GM23338 (cell line): Measurements from ENCODE around the gene SMIM41. TPM values are rescaled to one million over a fixed set of nuclear protein-coding genes. Genes with fewer than 3 reads are reported as not detected.

Source experiments
- ATAC-seq: fragments of 200-7000 bp; cut with Tn5 transposase; 3 replicates; pipeline ENCODE4 v1.9.1; 2020
- DNase-seq: peaks from one replicate; pipeline ENCODE4 v3.0.0-alpha.2; 2015; ENCODE audit warnings: low spot score
- H2AFZ ChIP-seq: fragments of 200-600 bp; sonication (generic); 2 replicates; pipeline ENCODE4 v1.8.0; 2016; ENCODE audit warnings: antibody characterized with exemption, mild to moderate bottlenecking, moderate library complexity
- H3F3A ChIP-seq: fragments of 200-600 bp; sonication (generic); replicated peaks from 2 replicates; pipeline ENCODE4 v1.8.0; 2017; ENCODE audit warnings: antibody characterized with exemption, mixed run types, low read depth
- H3K27ac ChIP-seq: fragments of 200-600 bp; sonication (generic); 2 replicates; pipeline ENCODE4 v1.6.1; 2016; ENCODE audit warnings: low read depth
- H3K27me3 ChIP-seq: fragments of 200-600 bp; sonication (generic); 2 replicates; pipeline ENCODE4 v1.8.0; 2016; ENCODE audit warnings: mild to moderate bottlenecking, mixed run types, moderate library complexity; ENCODE audit not compliant: insufficient read depth
- H3K36me3 ChIP-seq: fragments of 200-600 bp; sonication (generic); 2 replicates; pipeline ENCODE4 v1.8.0; 2016; ENCODE audit warnings: mild to moderate bottlenecking; ENCODE audit not compliant: insufficient read depth
- H3K4me1 ChIP-seq: fragments of 200-600 bp; sonication (generic); 2 replicates; pipeline ENCODE4 v1.8.0; 2016; ENCODE audit warnings: mild to moderate bottlenecking, moderate library complexity; ENCODE audit not compliant: insufficient read depth
- H3K4me2 ChIP-seq: fragments of 200-600 bp; sonication (generic); 2 replicates; pipeline ENCODE4 v1.7.1; 2017; ENCODE audit warnings: mixed run types
- H3K4me3 ChIP-seq: fragments of 200-600 bp; sonication (generic); 2 replicates; pipeline ENCODE4 v1.6.1; 2016; ENCODE audit warnings: mixed run types
- H3K79me2 ChIP-seq: fragments of 200-600 bp; sonication (generic); replicated peaks from 2 replicates; pipeline ENCODE4 v1.8.0; 2017; ENCODE audit warnings: mild to moderate bottlenecking; ENCODE audit not compliant: insufficient read depth
- H3K9me2 ChIP-seq: fragments of 200-600 bp; sonication (generic); 2 replicates; pipeline ENCODE4 v1.8.0; 2017; ENCODE audit not compliant: insufficient read depth
- H4K20me1 ChIP-seq: fragments of 200-600 bp; sonication (generic); replicated peaks from 2 replicates; pipeline ENCODE4 v1.8.0; 2017; ENCODE audit warnings: mild to moderate bottlenecking; ENCODE audit not compliant: insufficient read depth
- H3K27ac Mint-ChIP-seq: 2 replicates; pipeline ENCODE4 v1.8.0; 2020; ENCODE audit warnings: inconsistent platforms, mild to moderate bottlenecking, moderate library complexity, mixed read lengths
- H3K27me3 Mint-ChIP-seq: 3 replicates; pipeline ENCODE4 v1.8.0; 2022; ENCODE audit warnings: low read depth, mild to moderate bottlenecking, moderate library complexity, mixed read lengths, inconsistent platforms; ENCODE audit not compliant: insufficient read depth, poor library complexity
- H3K36me3 Mint-ChIP-seq: 3 replicates; pipeline ENCODE4 v1.8.0; 2021; ENCODE audit warnings: low read depth, mild to moderate bottlenecking, inconsistent platforms, moderate library complexity, mixed read lengths
- H3K4me1 Mint-ChIP-seq: 3 replicates; pipeline ENCODE4 v1.8.0; 2020; ENCODE audit warnings: mild to moderate bottlenecking, inconsistent platforms, mixed read lengths
- H3K4me3 Mint-ChIP-seq: 3 replicates; pipeline ENCODE4 v1.8.0; 2021; ENCODE audit warnings: moderate library complexity, mild to moderate bottlenecking, inconsistent platforms, mixed read lengths
- H3K9me3 Mint-ChIP-seq: 3 replicates; pipeline ENCODE4 v1.8.0; 2020; ENCODE audit warnings: moderate library complexity, mild to moderate bottlenecking, inconsistent platforms, mixed read lengths
- CREB1 ChIP-seq: fragments of 250-450 bp; sonication (Bioruptor Pico); IDR thresholded peaks from 2 replicates; pipeline ENCODE4 v1.5.0; 2020; ENCODE audit warnings: low read depth, mild to moderate bottlenecking, moderate library complexity
- EZH2 ChIP-seq: fragments of 200-600 bp; sonication (generic); IDR thresholded peaks from one replicate; pipeline ENCODE4 v1.8.0; 2017; ENCODE audit warnings: antibody characterized with exemption, mild to moderate bottlenecking, low read depth; ENCODE audit not compliant: unreplicated experiment
- EZH2phosphoT487 ChIP-seq: fragments of 200-600 bp; sonication (generic); IDR thresholded peaks from one replicate; pipeline ENCODE4 v1.8.1; 2018; ENCODE audit warnings: antibody characterized with exemption; ENCODE audit not compliant: unreplicated experiment
- JUNB ChIP-seq: IDR thresholded peaks from one replicate; pipeline ENCODE4 v1.6.1; 2016; ENCODE audit warnings: antibody characterized with exemption; ENCODE audit not compliant: unreplicated experiment
- NANOG ChIP-seq: IDR thresholded peaks from 2 replicates; pipeline ENCODE4 v1.6.1; 2016; ENCODE audit warnings: antibody characterized with exemption, borderline replicate concordance
- POLR2AphosphoS5 ChIP-seq: IDR thresholded peaks from 2 replicates; pipeline ENCODE4 v1.6.1; 2016; ENCODE audit warnings: antibody characterized with exemption, low read depth
- STAT1 ChIP-seq: IDR thresholded peaks from one replicate; pipeline ENCODE4 v1.6.1; 2016; ENCODE audit warnings: antibody characterized with exemption; ENCODE audit not compliant: unreplicated experiment
- ZNF114 ChIP-seq: fragments of 250-450 bp; sonication (Bioruptor Pico); IDR thresholded peaks from 2 replicates; pipeline ENCODE4 v1.5.0; 2020; ENCODE audit warnings: mild to moderate bottlenecking, moderate library complexity
- ZNF331 ChIP-seq: fragments of 250-450 bp; sonication (Bioruptor Pico); IDR thresholded peaks from 2 replicates; pipeline ENCODE4 v1.5.0; 2020; ENCODE audit warnings: low read depth, mild to moderate bottlenecking, moderate library complexity
- polyA plus RNA-seq: library from polyadenylated mRNA; unstranded; fragments of >200 nt; fragmentation: Nextera tagmentation; extraction: Ambion mirVana; gene quantifications from 2 replicates; pipeline ENCODE4 v1.2.1, GENCODE V29; 2016
- total RNA-seq: library from RNA; depleted of rRNA; stranded (reverse); fragments of >200 nt; shearing (Covaris generic); gene quantifications from 2 replicates; pipeline ENCODE4 v1.2.3, GENCODE V29; 2014
- TF ChIP-seq, protein P1 (sequence below): IDR thresholded peaks from 2 replicates; pipeline ENCODE4 v1.6.1; 2016; ENCODE audit warnings: antibody characterized with exemption
- TF ChIP-seq, protein P2 (sequence below): fragments of 250-450 bp; sonication (Bioruptor Pico); IDR thresholded peaks from 2 replicates; pipeline ENCODE4 v1.5.0; 2020; ENCODE audit warnings: mild to moderate bottlenecking, moderate library complexity
- TF ChIP-seq, protein P3 (sequence below): IDR thresholded peaks from one replicate; pipeline ENCODE4 v1.6.1; 2018; ENCODE audit warnings: antibody characterized with exemption; ENCODE audit not compliant: unreplicated experiment
- TF ChIP-seq, protein P4 (sequence below), 2 experiments: fragments of 200-600 bp in 1 of 2; sonication (generic) in 1 of 2; conservative IDR thresholded peaks; 2 replicates each; pipeline versions ENCODE4 v1.5.1 to v1.6.1; 2016 to 2017; ENCODE audit warnings: antibody characterized with exemption in 2 of 2, low read depth in 2 of 2, mild to moderate bottlenecking in 2 of 2, moderate library complexity in 1 of 2

Gene SMIM41
- total and polyA plus RNA-seq, 2 experiments from 2014 or later: 0.66 TPM

DNA sequence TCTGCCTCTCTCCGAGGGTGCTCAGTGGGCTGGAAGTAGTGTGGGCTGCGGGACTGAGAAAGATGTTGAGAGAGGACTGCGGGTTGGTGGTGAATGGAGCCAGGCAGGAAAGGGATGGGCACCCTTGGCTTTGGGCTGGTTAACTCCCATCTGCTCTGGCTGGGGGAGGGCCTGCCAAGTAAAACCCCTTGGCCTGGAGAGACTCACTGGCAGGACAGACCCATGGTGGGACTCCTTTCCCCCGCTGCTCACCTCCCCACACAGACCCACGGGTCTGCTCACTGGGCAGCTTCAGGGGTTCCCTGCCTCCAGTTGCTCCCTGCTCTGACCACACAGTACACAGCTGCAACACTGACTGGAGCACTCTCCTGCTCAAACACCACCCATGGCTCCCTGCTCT is 58.2 kb downstream of the SMIM41 start:
- ATAC-seq: no peak
- TF ChIP-seq, protein P1, sequence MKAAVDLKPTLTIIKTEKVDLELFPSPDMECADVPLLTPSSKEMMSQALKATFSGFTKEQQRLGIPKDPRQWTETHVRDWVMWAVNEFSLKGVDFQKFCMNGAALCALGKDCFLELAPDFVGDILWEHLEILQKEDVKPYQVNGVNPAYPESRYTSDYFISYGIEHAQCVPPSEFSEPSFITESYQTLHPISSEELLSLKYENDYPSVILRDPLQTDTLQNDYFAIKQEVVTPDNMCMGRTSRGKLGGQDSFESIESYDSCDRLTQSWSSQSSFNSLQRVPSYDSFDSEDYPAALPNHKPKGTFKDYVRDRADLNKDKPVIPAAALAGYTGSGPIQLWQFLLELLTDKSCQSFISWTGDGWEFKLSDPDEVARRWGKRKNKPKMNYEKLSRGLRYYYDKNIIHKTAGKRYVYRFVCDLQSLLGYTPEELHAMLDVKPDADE: no peak
- no peak for TF ChIP-seq EZH2phosphoT487
- no peak for TF ChIP-seq EZH2
- no peak for TF ChIP-seq ZNF114
- TF ChIP-seq JUNB: no peak
- TF ChIP-seq NANOG: no peak
- TF ChIP-seq, protein P2, sequence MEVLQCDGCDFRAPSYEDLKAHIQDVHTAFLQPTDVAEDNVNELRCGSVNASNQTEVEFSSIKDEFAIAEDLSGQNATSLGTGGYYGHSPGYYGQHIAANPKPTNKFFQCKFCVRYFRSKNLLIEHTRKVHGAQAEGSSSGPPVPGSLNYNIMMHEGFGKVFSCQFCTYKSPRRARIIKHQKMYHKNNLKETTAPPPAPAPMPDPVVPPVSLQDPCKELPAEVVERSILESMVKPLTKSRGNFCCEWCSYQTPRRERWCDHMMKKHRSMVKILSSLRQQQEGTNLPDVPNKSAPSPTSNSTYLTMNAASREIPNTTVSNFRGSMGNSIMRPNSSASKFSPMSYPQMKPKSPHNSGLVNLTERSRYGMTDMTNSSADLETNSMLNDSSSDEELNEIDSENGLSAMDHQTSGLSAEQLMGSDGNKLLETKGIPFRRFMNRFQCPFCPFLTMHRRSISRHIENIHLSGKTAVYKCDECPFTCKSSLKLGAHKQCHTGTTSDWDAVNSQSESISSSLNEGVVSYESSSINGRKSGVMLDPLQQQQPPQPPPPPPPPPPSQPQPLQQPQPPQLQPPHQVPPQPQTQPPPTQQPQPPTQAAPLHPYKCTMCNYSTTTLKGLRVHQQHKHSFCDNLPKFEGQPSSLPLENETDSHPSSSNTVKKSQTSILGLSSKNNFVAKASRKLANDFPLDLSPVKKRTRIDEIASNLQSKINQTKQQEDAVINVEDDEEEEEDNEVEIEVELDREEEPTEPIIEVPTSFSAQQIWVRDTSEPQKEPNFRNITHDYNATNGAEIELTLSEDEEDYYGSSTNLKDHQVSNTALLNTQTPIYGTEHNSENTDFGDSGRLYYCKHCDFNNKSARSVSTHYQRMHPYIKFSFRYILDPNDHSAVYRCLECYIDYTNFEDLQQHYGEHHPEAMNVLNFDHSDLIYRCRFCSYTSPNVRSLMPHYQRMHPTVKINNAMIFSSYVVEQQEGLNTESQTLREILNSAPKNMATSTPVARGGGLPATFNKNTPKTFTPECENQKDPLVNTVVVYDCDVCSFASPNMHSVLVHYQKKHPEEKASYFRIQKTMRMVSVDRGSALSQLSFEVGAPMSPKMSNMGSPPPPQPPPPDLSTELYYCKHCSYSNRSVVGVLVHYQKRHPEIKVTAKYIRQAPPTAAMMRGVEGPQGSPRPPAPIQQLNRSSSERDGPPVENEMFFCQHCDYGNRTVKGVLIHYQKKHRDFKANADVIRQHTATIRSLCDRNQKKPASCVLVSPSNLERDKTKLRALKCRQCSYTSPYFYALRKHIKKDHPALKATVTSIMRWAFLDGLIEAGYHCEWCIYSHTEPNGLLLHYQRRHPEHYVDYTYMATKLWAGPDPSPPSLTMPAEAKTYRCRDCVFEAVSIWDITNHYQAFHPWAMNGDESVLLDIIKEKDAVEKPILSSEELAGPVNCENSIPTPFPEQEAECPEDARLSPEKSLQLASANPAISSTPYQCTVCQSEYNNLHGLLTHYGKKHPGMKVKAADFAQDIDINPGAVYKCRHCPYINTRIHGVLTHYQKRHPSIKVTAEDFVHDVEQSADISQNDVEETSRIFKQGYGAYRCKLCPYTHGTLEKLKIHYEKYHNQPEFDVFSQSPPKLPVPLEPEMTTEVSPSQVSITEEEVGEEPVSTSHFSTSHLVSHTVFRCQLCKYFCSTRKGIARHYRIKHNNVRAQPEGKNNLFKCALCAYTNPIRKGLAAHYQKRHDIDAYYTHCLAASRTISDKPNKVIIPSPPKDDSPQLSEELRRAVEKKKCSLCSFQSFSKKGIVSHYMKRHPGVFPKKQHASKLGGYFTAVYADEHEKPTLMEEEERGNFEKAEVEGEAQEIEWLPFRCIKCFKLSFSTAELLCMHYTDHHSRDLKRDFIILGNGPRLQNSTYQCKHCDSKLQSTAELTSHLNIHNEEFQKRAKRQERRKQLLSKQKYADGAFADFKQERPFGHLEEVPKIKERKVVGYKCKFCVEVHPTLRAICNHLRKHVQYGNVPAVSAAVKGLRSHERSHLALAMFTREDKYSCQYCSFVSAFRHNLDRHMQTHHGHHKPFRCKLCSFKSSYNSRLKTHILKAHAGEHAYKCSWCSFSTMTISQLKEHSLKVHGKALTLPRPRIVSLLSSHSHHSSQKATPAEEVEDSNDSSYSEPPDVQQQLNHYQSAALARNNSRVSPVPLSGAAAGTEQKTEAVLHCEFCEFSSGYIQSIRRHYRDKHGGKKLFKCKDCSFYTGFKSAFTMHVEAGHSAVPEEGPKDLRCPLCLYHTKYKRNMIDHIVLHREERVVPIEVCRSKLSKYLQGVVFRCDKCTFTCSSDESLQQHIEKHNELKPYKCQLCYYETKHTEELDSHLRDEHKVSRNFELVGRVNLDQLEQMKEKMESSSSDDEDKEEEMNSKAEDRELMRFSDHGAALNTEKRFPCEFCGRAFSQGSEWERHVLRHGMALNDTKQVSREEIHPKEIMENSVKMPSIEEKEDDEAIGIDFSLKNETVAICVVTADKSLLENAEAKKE (CRISPR knock-in tag): no peak
- no peak for TF ChIP-seq ZNF331 (CRISPR knock-in tag)
- TF ChIP-seq, protein P3, sequence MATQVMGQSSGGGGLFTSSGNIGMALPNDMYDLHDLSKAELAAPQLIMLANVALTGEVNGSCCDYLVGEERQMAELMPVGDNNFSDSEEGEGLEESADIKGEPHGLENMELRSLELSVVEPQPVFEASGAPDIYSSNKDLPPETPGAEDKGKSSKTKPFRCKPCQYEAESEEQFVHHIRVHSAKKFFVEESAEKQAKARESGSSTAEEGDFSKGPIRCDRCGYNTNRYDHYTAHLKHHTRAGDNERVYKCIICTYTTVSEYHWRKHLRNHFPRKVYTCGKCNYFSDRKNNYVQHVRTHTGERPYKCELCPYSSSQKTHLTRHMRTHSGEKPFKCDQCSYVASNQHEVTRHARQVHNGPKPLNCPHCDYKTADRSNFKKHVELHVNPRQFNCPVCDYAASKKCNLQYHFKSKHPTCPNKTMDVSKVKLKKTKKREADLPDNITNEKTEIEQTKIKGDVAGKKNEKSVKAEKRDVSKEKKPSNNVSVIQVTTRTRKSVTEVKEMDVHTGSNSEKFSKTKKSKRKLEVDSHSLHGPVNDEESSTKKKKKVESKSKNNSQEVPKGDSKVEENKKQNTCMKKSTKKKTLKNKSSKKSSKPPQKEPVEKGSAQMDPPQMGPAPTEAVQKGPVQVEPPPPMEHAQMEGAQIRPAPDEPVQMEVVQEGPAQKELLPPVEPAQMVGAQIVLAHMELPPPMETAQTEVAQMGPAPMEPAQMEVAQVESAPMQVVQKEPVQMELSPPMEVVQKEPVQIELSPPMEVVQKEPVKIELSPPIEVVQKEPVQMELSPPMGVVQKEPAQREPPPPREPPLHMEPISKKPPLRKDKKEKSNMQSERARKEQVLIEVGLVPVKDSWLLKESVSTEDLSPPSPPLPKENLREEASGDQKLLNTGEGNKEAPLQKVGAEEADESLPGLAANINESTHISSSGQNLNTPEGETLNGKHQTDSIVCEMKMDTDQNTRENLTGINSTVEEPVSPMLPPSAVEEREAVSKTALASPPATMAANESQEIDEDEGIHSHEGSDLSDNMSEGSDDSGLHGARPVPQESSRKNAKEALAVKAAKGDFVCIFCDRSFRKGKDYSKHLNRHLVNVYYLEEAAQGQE: no peak
- no peak for TF ChIP-seq STAT1
- no peak for TF ChIP-seq CREB1 (CRISPR knock-in tag)
- TF ChIP-seq, protein P4, sequence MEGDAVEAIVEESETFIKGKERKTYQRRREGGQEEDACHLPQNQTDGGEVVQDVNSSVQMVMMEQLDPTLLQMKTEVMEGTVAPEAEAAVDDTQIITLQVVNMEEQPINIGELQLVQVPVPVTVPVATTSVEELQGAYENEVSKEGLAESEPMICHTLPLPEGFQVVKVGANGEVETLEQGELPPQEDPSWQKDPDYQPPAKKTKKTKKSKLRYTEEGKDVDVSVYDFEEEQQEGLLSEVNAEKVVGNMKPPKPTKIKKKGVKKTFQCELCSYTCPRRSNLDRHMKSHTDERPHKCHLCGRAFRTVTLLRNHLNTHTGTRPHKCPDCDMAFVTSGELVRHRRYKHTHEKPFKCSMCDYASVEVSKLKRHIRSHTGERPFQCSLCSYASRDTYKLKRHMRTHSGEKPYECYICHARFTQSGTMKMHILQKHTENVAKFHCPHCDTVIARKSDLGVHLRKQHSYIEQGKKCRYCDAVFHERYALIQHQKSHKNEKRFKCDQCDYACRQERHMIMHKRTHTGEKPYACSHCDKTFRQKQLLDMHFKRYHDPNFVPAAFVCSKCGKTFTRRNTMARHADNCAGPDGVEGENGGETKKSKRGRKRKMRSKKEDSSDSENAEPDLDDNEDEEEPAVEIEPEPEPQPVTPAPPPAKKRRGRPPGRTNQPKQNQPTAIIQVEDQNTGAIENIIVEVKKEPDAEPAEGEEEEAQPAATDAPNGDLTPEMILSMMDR (conservative IDR thresholded peaks at IDR 0.05; ENCODE audit: low read depth in 2 of 2): no peak
- no peak for TF ChIP-seq POLR2AphosphoS5
- no peak overlapping the region for H3K4me3 Mint-ChIP-seq

More for the DNA sequence above, 58.2 kb downstream of the SMIM41 start:
- no peaks in the 10 kb centered on the region for H3K36me3 Mint-ChIP-seq
- Histone ChIP-seq H3K27me3 (no peaks in the 10 kb centered on the region), H3K4me1 (no peaks in the 10 kb centered on the region), H3K4me2 (no peak overlapping the region), H3F3A (no peaks in the 10 kb centered on the region), H2AFZ (no peak overlapping the region), H3K79me2 (no peaks in the 10 kb centered on the region), H3K27ac (no peak overlapping the region), H4K20me1 (no peaks in the 10 kb centered on the region), H3K9me2 (no peaks in the 10 kb centered on the region), H3K36me3 (no peaks in the 10 kb centered on the region), H3K4me3 (no peak overlapping the region)
- peaks cover 20% of the 10 kb centered on the region for H3K4me1 Mint-ChIP-seq
- DNase-seq: no peak
- H3K27me3 Mint-ChIP-seq: peaks cover 14% of the 10 kb centered on the region
- H3K9me3 Mint-ChIP-seq: no peaks in the 10 kb centered on the region
- no peak overlapping the region for H3K27ac Mint-ChIP-seq
